ENCODE data around the gene CLCN2.

The CLCN2 gene

GRCh38 chr3:184306341-184306972 lies 54.9 kb downstream of the CLCN2 start:
- DNase-seq (ENCODE audit: extremely low read depth, low read depth), result no peak
- no peak for TF ChIP-seq CTCF (IDR thresholded peaks at IDR 0.05; ENCODE audit: low read depth, low read length)

DNA sequence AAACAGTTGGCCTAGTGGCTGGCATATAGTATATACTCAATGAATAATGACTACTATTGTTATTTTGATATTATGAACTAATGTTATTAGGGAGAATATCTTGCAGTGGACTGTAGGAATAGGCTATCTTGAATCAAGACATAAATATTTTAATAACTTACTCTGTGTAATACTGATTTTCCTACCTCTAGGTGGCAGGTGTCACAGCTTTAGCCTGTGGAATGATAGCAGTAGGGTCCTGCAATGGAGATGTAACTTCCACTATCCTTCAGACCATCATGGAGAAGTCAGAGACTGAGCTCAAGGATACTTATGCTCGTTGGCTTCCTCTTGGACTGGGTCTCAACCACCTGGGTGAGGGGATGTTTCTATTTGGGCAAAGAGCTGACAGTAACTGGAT lies 55.8 kb downstream of the CLCN2 start:
- no peak for DNase-seq (ENCODE audit: extremely low read depth, low read depth)
- TF ChIP-seq CTCF (IDR thresholded peaks at IDR 0.05; ENCODE audit: low read depth, low read length), result peak; percentile 11

DNA sequence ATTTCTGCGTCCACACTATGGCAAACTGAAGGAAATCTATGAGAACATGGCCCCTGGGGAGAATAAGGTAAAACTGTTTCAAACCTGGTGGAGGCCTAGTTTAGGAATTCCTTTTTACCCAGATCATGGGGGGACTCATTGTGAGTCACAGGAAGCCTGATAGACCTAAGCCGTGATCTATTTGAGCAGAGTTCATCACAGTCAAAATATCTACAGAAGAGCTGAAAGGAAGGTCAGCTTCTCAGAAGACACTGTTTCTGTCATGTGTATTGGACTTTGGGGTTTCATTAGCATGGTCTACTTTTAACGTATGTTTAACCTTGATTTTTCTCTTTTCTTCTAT lies 61.1 kb downstream of the CLCN2 start:
- no peak for TF ChIP-seq CTCF (IDR thresholded peaks at IDR 0.05; ENCODE audit: low read depth, low read length)
- no peak for DNase-seq (ENCODE audit: extremely low read depth, low read depth)

DNA sequence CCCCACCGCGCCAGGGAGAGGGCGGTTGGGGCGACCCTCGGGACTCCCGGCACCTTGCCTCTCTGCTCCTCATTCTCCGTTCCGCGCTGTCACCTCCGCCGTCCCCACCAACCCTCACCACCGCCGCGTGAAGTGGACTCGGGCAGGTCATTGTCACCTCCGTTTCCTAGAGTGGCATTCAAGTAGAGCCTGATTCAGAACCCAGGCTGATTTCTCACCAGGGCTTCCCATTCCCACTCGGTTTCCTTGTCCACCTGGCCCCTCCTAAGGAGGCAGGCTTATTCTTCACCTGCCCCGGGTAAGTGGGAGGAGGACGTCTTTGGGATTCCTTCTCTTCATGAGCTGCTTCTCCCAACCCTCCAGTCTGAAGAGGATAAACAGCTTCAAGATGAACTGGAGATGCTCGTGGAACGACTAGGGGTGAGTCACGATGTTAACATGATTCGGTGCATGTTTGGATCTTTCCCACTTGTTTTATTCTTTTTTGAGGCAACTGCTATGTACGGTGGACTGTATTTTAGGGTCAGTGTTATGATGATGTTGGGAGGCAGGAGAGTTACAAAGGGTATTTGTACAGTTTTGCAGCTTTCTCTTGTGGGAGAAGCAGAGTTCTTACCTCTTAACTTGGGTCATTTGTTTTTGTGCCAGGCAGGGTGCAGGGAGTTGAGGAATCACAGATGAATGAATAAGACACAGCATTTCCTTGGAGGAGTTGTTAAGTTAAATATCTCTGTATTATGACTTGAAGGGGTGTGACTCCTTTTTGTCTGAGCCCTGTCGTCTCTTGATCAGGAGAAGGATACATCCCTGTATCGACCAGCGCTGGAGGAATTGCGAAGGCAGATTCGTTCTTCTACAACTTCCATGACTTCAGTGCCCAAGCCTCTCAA lies 61.7 kb downstream of the CLCN2 start:
- DNase-seq (ENCODE audit: extremely low read depth, low read depth), result no peak
- no peak for TF ChIP-seq CTCF (IDR thresholded peaks at IDR 0.05; ENCODE audit: low read depth, low read length)

DNA sequence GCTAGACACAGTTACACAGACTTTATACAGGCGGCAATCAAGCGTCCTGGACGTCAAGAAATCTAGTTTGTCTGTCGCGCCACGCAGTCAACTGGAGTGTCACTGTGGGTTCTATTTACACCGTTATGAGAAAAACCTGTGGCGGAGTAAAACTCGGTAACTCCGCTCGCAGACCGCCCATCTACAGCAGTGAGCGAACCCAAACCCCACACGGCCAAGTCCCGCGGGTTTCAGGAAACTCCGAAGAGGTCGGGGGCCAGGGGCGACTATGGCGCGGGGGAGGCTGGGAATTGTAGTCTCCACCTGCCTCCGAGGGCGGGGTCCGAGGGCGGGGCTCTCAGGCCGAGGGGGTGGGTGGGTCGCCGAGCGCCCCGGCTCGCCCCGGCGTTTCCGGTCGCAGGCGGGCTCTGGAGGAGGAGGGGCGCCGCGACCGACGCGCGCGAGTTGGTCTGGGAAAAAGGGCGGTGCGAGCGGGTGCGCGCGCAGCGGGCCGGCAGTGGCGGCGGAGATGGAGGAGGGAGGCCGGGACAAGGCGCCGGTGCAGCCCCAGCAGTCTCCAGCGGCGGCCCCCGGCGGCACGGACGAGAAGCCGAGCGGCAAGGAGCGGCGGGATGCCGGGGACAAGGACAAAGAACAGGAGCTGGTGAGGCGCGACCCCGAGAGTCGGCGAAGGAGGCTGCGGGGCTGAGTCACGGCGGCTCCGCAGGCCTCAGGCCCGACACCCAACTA lies 62.5 kb downstream of the CLCN2 start, which contains the start of gene PSMD2:
Gene PSMD2 (plus strand): TSS at position 483 of the 729 bp plus-strand sequence. CDS start 26 bp downstream, at position 509.
- TF ChIP-seq CTCF (IDR thresholded peaks at IDR 0.05; ENCODE audit: low read depth, low read length), result no peak
- DNase-seq (ENCODE audit: extremely low read depth, low read depth), result peak; percentile 90

DNA sequence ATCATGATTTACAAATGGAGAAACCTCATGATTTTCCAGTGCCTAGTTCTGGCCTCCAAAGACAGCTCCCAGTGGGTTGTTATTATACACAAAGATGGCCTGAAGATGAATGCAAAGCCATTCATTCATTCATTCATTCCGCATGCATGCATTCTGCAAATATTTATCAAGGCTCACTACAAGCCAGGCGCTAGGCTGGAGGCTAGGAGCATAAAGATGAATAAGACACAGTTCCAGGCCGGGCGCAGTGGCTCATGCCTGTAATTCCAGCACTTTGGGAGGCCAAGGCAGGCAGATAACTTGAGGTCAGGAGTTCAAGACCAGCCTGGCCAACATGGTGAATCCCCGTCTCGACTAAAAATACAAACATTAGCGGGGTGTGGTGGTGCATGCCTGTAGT lies 64.8 kb downstream of the CLCN2 start:
- no peak for TF ChIP-seq CTCF (IDR thresholded peaks at IDR 0.05; ENCODE audit: low read depth, low read length)
- no peak for DNase-seq (ENCODE audit: extremely low read depth, low read depth)

Measured in AG09319 (cell line).